A673 (cell line): ENCODE measurements around the gene CLHC1.

ENCODE experiments used
- EZH2 ChIP-seq: fragments of 200-600 bp; sonication (generic); IDR thresholded peaks from 2 replicates; pipeline ENCODE4 v1.6.1; 2017; ENCODE audit warnings: borderline replicate concordance, low read depth, mild to moderate bottlenecking, mixed read lengths, antibody characterized with exemption, low read length; ENCODE audit not compliant: poor library complexity, severe bottlenecking
- TF ChIP-seq, protein P1 (sequence below): fragments of 300-800, 200-600 bp; sonication (generic); conservative IDR thresholded peaks from 2 replicates; pipeline ENCODE4 v1.5.1; 2017; ENCODE audit warnings: low read depth, mild to moderate bottlenecking, antibody characterized with exemption, low read length, moderate library complexity, mixed read lengths

DNA sequence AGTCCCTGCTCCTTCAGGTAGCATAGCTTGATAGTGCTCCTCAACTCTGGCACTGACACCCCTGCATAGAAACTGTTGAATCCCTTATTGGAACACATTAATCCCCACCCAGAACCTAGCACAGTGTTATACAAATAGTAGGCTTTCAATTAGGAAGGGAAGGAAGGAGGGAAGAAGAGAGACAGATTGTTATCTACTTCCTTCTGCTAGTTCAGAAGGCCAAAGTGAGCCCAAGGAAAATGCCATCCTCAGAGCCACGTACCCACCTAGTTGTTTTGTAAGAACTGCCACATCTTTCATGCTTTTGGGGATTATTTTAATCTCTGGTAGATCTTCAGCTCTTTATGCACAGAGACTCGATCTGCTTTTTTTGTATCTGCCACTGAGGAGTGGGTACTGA is 75.1 kb downstream of the CLHC1 start:
- TF ChIP-seq, protein P1, sequence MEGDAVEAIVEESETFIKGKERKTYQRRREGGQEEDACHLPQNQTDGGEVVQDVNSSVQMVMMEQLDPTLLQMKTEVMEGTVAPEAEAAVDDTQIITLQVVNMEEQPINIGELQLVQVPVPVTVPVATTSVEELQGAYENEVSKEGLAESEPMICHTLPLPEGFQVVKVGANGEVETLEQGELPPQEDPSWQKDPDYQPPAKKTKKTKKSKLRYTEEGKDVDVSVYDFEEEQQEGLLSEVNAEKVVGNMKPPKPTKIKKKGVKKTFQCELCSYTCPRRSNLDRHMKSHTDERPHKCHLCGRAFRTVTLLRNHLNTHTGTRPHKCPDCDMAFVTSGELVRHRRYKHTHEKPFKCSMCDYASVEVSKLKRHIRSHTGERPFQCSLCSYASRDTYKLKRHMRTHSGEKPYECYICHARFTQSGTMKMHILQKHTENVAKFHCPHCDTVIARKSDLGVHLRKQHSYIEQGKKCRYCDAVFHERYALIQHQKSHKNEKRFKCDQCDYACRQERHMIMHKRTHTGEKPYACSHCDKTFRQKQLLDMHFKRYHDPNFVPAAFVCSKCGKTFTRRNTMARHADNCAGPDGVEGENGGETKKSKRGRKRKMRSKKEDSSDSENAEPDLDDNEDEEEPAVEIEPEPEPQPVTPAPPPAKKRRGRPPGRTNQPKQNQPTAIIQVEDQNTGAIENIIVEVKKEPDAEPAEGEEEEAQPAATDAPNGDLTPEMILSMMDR = no peak
- TF ChIP-seq EZH2 = no peak
